Liver (tissue), 9 donors: Measurements from ENCODE around the gene PINK1. TPM values are rescaled to one million over a fixed set of nuclear protein-coding genes. Genes with fewer than 3 reads are reported as not detected.

Experiments used
- DNase-seq: peaks from one replicate; pipeline ENCODE4 v3.0.0-alpha.2; 2017; ENCODE audit warnings: low spot score
- H3K27ac ChIP-seq, 2 donors: one replicate each; pipeline ENCODE4 v1.7.0; 2013; ENCODE audit warnings: inconsistent platforms in 2 of 2, low read length in 2 of 2, control low read depth in 1 of 2, low read depth in 1 of 2, mild to moderate bottlenecking in 1 of 2
- H3K27me3 ChIP-seq, 4 donors: one replicate each; pipeline versions ENCODE4 v1.6.1 to v1.7.0; 2013; ENCODE audit warnings: low read length in 3 of 4, inconsistent platforms in 1 of 4, mild to moderate bottlenecking in 1 of 4, moderate library complexity in 1 of 4; ENCODE audit not compliant: control insufficient read depth in 4 of 4, insufficient read depth in 4 of 4
- H3K36me3 ChIP-seq, 4 donors: one replicate each; pipeline versions ENCODE4 v1.6.1 to v1.7.0; 2013; ENCODE audit warnings: low read length in 3 of 4, mild to moderate bottlenecking in 3 of 4, low read depth in 1 of 4, moderate library complexity in 1 of 4; ENCODE audit not compliant: control insufficient read depth in 4 of 4, insufficient read depth in 3 of 4
- H3K4me1 ChIP-seq, 4 donors: one replicate each; pipeline versions ENCODE4 v1.6.1 to v1.7.0; 2013; ENCODE audit warnings: low read length in 3 of 4, mild to moderate bottlenecking in 3 of 4, moderate library complexity in 1 of 4; ENCODE audit not compliant: control insufficient read depth in 4 of 4, insufficient read depth in 4 of 4
- H3K4me3 ChIP-seq, 3 donors: one replicate each; pipeline versions ENCODE4 v1.6.1 to v1.7.0; 2013; ENCODE audit warnings: low read length in 3 of 3, control low read depth in 1 of 3, low read depth in 1 of 3, mild to moderate bottlenecking in 1 of 3
- H3K9ac ChIP-seq, 2 donors: one replicate each; pipeline ENCODE4 v1.7.0; 2013; ENCODE audit warnings: low read length in 2 of 2, mild to moderate bottlenecking in 2 of 2, moderate library complexity in 2 of 2, control low read depth in 1 of 2, low read depth in 1 of 2
- H3K9me3 ChIP-seq, 4 donors: one replicate each; pipeline versions ENCODE4 v1.6.1 to v1.7.0; 2013; ENCODE audit warnings: low read length in 3 of 4; ENCODE audit not compliant: control insufficient read depth in 4 of 4
- EGR1 ChIP-seq, 2 donors: IDR thresholded peaks; 2 replicates each; pipeline ENCODE4 v1.6.1; 2016 to 2018; ENCODE audit warnings: antibody characterized with exemption in 2 of 2, low read depth in 2 of 2
- FOXA1 ChIP-seq: IDR thresholded peaks from 2 replicates; pipeline ENCODE4 v1.6.1; 2016; ENCODE audit warnings: antibody characterized with exemption
- FOXA2 ChIP-seq: IDR thresholded peaks from 2 replicates; pipeline ENCODE4 v1.6.1; 2016; ENCODE audit warnings: antibody characterized with exemption
- GABPA ChIP-seq, 2 donors: IDR thresholded peaks in 1 of 2; conservative IDR thresholded peaks in 1 of 2; 2 replicates each; pipeline ENCODE4 v1.6.1; 2016; ENCODE audit warnings: antibody characterized with exemption in 2 of 2, mild to moderate bottlenecking in 1 of 2, moderate library complexity in 1 of 2
- HNF4A ChIP-seq, 2 donors: conservative IDR thresholded peaks; 2 replicates each; pipeline ENCODE4 v1.6.1; 2016; ENCODE audit warnings: antibody characterized with exemption in 2 of 2, mild to moderate bottlenecking in 2 of 2
- JUND ChIP-seq, 2 donors: IDR thresholded peaks; 2 replicates each; pipeline ENCODE4 v1.6.1; 2016; ENCODE audit warnings: antibody characterized with exemption in 2 of 2
- NR2F2 ChIP-seq: IDR thresholded peaks from 2 replicates; pipeline ENCODE4 v1.6.1; 2016; ENCODE audit warnings: antibody characterized with exemption
- RXRA ChIP-seq, 2 donors: IDR thresholded peaks; 2 replicates each; pipeline ENCODE4 v1.6.1; 2017 to 2018; ENCODE audit warnings: antibody characterized with exemption in 2 of 2, mild to moderate bottlenecking in 1 of 2
- SP1 ChIP-seq: IDR thresholded peaks from 2 replicates; pipeline ENCODE4 v1.6.1; 2018; ENCODE audit warnings: antibody characterized with exemption, mild to moderate bottlenecking
- TAF1 ChIP-seq: conservative IDR thresholded peaks from 2 replicates; pipeline ENCODE4 v1.6.1; 2016; ENCODE audit warnings: antibody characterized with exemption, mild to moderate bottlenecking
- YY1 ChIP-seq: IDR thresholded peaks from 2 replicates; pipeline ENCODE4 v1.6.1; 2016; ENCODE audit warnings: antibody characterized with exemption, mild to moderate bottlenecking
- WGBS: extraction: QIAGEN DNeasy Blood & Tissue Kit; methylation state at CpG from one replicate; pipeline ENCODE4 v1.1.7; 2013; 5-methylcytosine and 5-hydroxymethylcytosine counted together
- polyA plus RNA-seq, 2 donors: library from polyadenylated mRNA; stranded (reverse) in 1 of 2; unstranded in 1 of 2; fragments of 200-250 nt in 1 of 2; fragments of >200 nt in 1 of 2; fragmentation: Nextera tagmentation in 1 of 2; extraction: Ambion mirVana in 1 of 2; gene quantifications; one replicate each; pipeline versions ENCODE4 v1.2.1 to v1.2.3, GENCODE V29; 2013 to 2015
- total RNA-seq, 2 donors: library from RNA; depleted of rRNA; stranded (reverse); fragments of >200 nt; gene quantifications; one replicate each; pipeline ENCODE4 v1.2.3, GENCODE V29; 2014
- TF ChIP-seq, protein P1 (sequence below): IDR thresholded peaks from 2 replicates; pipeline ENCODE4 v1.6.1; 2016; ENCODE audit warnings: antibody characterized with exemption
- TF ChIP-seq, protein P2 (sequence below): IDR thresholded peaks from 2 replicates; pipeline ENCODE4 v1.6.1; 2016; ENCODE audit warnings: antibody characterized with exemption, mild to moderate bottlenecking
- TF ChIP-seq, protein P3 (sequence below): IDR thresholded peaks from 2 replicates; pipeline ENCODE4 v1.6.1; 2016; ENCODE audit warnings: antibody characterized with exemption
- TF ChIP-seq, protein P4 (sequence below): IDR thresholded peaks from 2 replicates; pipeline ENCODE4 v1.6.1; 2016; ENCODE audit warnings: antibody characterized with exemption
- TF ChIP-seq, protein P5 (sequence below): fragments of 150-350 bp; IDR thresholded peaks from 2 replicates; pipeline ENCODE4 v1.5.1; 2017; ENCODE audit warnings: improper control_type of control experiment, low read depth, low read length; ENCODE audit not compliant: missing input control
- donor health status: healthy.
- donor health status: healthy.
- donor health status: healthy.
- donor health status: healthy.
- donor health status: healthy.

PINK1 gene
- total and polyA plus RNA-seq, 4 donors: 52.7 to 118 (median 62.2) TPM

DNA sequence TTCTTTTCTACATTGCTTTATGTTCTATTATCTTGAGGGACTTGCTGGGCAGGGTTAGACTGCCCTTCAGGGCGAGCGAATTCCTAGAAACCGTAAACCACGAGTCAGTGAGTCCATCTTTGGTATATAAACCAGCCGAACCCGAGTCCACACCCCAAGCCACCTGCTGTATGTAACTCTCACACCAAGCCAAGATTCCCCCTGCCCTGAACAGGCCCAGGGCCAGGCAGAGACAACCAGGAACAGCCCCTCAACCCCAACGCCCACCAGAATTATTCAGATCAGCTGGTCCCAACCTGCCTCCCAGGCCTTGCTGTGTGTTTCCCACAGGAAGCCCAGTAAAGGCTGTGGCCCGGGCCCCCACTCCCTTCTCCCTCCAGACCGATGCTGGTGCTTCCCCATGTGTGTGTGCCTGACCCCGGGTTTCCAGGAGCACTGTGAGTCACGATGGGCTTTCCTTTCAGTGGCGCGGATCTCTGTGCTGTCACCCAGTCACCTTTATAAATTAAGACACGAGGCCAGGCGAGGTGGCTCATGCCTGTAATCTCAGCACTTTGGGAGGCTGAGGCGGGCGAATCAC is 67.5 kb downstream of the PINK1 start:
- no peak overlapping the region for H3K9ac ChIP-seq
- no peaks in the 10 kb centered on the region for H3K27me3 ChIP-seq
- no peaks in the 10 kb centered on the region for H3K36me3 ChIP-seq
- no peak overlapping the region for H3K4me3 ChIP-seq
- H3K9me3 ChIP-seq: no peaks in the 10 kb centered on the region
- DNase-seq: no peak
- TF ChIP-seq SP1: no peak
- no peak for TF ChIP-seq EGR1 (IDR thresholded peaks at IDR 0.05; ENCODE audit: low read depth in 2 of 2)
- no peak for TF ChIP-seq GABPA (IDR thresholded peaks at IDR 0.05 in 1 of 2, conservative IDR thresholded peaks at IDR 0.05 in 1 of 2)
- TF ChIP-seq, protein P1, sequence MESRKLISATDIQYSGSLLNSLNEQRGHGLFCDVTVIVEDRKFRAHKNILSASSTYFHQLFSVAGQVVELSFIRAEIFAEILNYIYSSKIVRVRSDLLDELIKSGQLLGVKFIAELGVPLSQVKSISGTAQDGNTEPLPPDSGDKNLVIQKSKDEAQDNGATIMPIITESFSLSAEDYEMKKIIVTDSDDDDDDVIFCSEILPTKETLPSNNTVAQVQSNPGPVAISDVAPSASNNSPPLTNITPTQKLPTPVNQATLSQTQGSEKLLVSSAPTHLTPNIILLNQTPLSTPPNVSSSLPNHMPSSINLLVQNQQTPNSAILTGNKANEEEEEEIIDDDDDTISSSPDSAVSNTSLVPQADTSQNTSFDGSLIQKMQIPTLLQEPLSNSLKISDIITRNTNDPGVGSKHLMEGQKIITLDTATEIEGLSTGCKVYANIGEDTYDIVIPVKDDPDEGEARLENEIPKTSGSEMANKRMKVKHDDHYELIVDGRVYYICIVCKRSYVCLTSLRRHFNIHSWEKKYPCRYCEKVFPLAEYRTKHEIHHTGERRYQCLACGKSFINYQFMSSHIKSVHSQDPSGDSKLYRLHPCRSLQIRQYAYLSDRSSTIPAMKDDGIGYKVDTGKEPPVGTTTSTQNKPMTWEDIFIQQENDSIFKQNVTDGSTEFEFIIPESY: no peak
- TF ChIP-seq YY1: no peak
- TF ChIP-seq, protein P2, sequence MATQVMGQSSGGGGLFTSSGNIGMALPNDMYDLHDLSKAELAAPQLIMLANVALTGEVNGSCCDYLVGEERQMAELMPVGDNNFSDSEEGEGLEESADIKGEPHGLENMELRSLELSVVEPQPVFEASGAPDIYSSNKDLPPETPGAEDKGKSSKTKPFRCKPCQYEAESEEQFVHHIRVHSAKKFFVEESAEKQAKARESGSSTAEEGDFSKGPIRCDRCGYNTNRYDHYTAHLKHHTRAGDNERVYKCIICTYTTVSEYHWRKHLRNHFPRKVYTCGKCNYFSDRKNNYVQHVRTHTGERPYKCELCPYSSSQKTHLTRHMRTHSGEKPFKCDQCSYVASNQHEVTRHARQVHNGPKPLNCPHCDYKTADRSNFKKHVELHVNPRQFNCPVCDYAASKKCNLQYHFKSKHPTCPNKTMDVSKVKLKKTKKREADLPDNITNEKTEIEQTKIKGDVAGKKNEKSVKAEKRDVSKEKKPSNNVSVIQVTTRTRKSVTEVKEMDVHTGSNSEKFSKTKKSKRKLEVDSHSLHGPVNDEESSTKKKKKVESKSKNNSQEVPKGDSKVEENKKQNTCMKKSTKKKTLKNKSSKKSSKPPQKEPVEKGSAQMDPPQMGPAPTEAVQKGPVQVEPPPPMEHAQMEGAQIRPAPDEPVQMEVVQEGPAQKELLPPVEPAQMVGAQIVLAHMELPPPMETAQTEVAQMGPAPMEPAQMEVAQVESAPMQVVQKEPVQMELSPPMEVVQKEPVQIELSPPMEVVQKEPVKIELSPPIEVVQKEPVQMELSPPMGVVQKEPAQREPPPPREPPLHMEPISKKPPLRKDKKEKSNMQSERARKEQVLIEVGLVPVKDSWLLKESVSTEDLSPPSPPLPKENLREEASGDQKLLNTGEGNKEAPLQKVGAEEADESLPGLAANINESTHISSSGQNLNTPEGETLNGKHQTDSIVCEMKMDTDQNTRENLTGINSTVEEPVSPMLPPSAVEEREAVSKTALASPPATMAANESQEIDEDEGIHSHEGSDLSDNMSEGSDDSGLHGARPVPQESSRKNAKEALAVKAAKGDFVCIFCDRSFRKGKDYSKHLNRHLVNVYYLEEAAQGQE: no peak
- no peak for TF ChIP-seq TAF1
- no peak for TF ChIP-seq HNF4A (conservative IDR thresholded peaks at IDR 0.05)
- no peak for TF ChIP-seq FOXA2
- TF ChIP-seq, protein P3, sequence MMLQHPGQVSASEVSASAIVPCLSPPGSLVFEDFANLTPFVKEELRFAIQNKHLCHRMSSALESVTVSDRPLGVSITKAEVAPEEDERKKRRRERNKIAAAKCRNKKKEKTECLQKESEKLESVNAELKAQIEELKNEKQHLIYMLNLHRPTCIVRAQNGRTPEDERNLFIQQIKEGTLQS: no peak
- TF ChIP-seq, protein P4, sequence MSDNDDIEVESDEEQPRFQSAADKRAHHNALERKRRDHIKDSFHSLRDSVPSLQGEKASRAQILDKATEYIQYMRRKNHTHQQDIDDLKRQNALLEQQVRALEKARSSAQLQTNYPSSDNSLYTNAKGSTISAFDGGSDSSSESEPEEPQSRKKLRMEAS: no peak
- TF ChIP-seq RXRA (IDR thresholded peaks at IDR 0.05): no peak
- TF ChIP-seq, protein P5, sequence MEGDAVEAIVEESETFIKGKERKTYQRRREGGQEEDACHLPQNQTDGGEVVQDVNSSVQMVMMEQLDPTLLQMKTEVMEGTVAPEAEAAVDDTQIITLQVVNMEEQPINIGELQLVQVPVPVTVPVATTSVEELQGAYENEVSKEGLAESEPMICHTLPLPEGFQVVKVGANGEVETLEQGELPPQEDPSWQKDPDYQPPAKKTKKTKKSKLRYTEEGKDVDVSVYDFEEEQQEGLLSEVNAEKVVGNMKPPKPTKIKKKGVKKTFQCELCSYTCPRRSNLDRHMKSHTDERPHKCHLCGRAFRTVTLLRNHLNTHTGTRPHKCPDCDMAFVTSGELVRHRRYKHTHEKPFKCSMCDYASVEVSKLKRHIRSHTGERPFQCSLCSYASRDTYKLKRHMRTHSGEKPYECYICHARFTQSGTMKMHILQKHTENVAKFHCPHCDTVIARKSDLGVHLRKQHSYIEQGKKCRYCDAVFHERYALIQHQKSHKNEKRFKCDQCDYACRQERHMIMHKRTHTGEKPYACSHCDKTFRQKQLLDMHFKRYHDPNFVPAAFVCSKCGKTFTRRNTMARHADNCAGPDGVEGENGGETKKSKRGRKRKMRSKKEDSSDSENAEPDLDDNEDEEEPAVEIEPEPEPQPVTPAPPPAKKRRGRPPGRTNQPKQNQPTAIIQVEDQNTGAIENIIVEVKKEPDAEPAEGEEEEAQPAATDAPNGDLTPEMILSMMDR: no peak
- no peak for TF ChIP-seq FOXA1
- TF ChIP-seq JUND (IDR thresholded peaks at IDR 0.05): no peak
- no peak for TF ChIP-seq NR2F2
- no peak overlapping the region for H3K27ac ChIP-seq
- H3K4me1 ChIP-seq: peaks cover 2 to 12% (median 7%) of the 10 kb centered on the region in 4 donors
- WGBS: 94% methylated on average over 17 of the region's 17 CpGs

Other genes starting within 250 kb of the PINK1 start
- gene CAMK2N1, start 147.2 kb upstream of the PINK1 start, total RNA-seq: 10 to 100 TPM; 12.3 to 13.0 TPM
- gene CAMK2N1, start 147.2 kb upstream of the PINK1 start, polyA plus RNA-seq: 10 to 100 TPM; 14.9 to 15.1 TPM
- 10 to 100 TPM in 1 of 2 donors, 1 to 10 TPM in 1; 9.5 to 17.1 TPM for gene MUL1, start 125.3 kb upstream of the PINK1 start, total RNA-seq
- 10 to 100 TPM; 16.6 to 19.4 TPM for gene MUL1, start 125.3 kb upstream of the PINK1 start, polyA plus RNA-seq
- under 1 TPM; 0.08 to 0.09 TPM for gene FAM43B, start 80.9 kb upstream of the PINK1 start, total RNA-seq
- gene FAM43B, start 80.9 kb upstream of the PINK1 start, polyA plus RNA-seq: under 1 TPM; 0.06 TPM
- 1 to 10 TPM in 1 of 2 donors, under 1 TPM in 1; 0.42 to 8.1 TPM for gene CDA, start 44.4 kb upstream of the PINK1 start, total RNA-seq
- gene CDA, start 44.4 kb upstream of the PINK1 start, polyA plus RNA-seq: 10 to 100 TPM; 25.6 to 38.9 TPM
- gene DDOST, start 27.9 kb downstream of the PINK1 start, total RNA-seq: 100 to 1,000 TPM; 152 to 176 TPM
- 100 to 1,000 TPM in 1 of 2 donors, 10 to 100 TPM in 1; 70.2 to 193 TPM for gene DDOST, start 27.9 kb downstream of the PINK1 start, polyA plus RNA-seq
- gene KIF17, start 84.5 kb downstream of the PINK1 start, total RNA-seq: 1 to 10 TPM; 1.7 to 2.7 TPM
- gene KIF17, start 84.5 kb downstream of the PINK1 start, polyA plus RNA-seq: 1 to 10 TPM; 1.0 to 2.4 TPM
- gene SH2D5, start 99.2 kb downstream of the PINK1 start, total RNA-seq: under 1 TPM in 1 of 2 donors, not detected in 1; 0.05 TPM
- not detected for gene SH2D5, start 99.2 kb downstream of the PINK1 start, polyA plus RNA-seq
- gene HP1BP3, start 153.8 kb downstream of the PINK1 start, total RNA-seq: 100 to 1,000 TPM; 104 to 115 TPM
- gene HP1BP3, start 153.8 kb downstream of the PINK1 start, polyA plus RNA-seq: 10 to 100 TPM; 34.8 to 41.0 TPM